H9 (cell line): Measurements from ENCODE around the gene CEP131. TPM values are rescaled to one million over a fixed set of nuclear protein-coding genes. Genes with fewer than 3 reads are reported as not detected.
A peak's percentile ranks its signal among the peaks of the same experiment; 100 is the strongest.

Experiments
- DNase-seq: peaks from one replicate; pipeline ENCODE4 v3.0.0-alpha.2; 2017
- H2AFZ ChIP-seq: one replicate; pipeline ENCODE4 v1.6.1; 2013; ENCODE audit warnings: mild to moderate bottlenecking, low read length, control low read depth, moderate library complexity
- H2AK5ac ChIP-seq: 2 replicates; pipeline ENCODE4 v1.6.1; 2013; ENCODE audit warnings: low read length, control low read depth, mixed read lengths; ENCODE audit not compliant: insufficient read length
- H2BK120ac ChIP-seq: one replicate; pipeline ENCODE4 v1.6.1; 2013; ENCODE audit warnings: low read depth, mild to moderate bottlenecking, low read length, control low read depth, inconsistent platforms; ENCODE audit not compliant: poor library complexity, severe bottlenecking
- H2BK12ac ChIP-seq: 2 replicates; pipeline ENCODE4 v1.6.1; 2013; ENCODE audit warnings: low read length, control low read depth, mixed read lengths, low read depth; ENCODE audit not compliant: insufficient read length
- H2BK15ac ChIP-seq: 2 replicates; pipeline ENCODE4 v1.6.1; 2013; ENCODE audit warnings: low read depth, low read length, control low read depth
- H2BK20ac ChIP-seq: one replicate; pipeline ENCODE4 v1.6.1; 2013; ENCODE audit warnings: low read depth, mild to moderate bottlenecking, low read length, control low read depth, inconsistent platforms; ENCODE audit not compliant: poor library complexity, severe bottlenecking
- H2BK5ac ChIP-seq: 2 replicates; pipeline ENCODE4 v1.6.1; 2013; ENCODE audit warnings: low read length, control low read depth, mixed read lengths; ENCODE audit not compliant: insufficient read length
- H3K14ac ChIP-seq: 2 replicates; pipeline ENCODE4 v1.6.1; 2013; ENCODE audit warnings: low read length, control low read depth; ENCODE audit not compliant: insufficient read depth
- H3K18ac ChIP-seq: 2 replicates; pipeline ENCODE4 v1.6.1; 2013; ENCODE audit warnings: low read depth, mild to moderate bottlenecking, mixed read lengths, low read length, control low read depth; ENCODE audit not compliant: insufficient read length
- H3K23ac ChIP-seq: 2 replicates; pipeline ENCODE4 v1.6.1; 2013; ENCODE audit warnings: low read length, control low read depth, mixed read lengths, low read depth; ENCODE audit not compliant: insufficient read length
- H3K23me2 ChIP-seq: 2 replicates; pipeline ENCODE4 v1.6.1; 2013; ENCODE audit warnings: low read depth, mild to moderate bottlenecking, mixed read lengths, low read length, control low read depth; ENCODE audit not compliant: insufficient read length, poor library complexity, severe bottlenecking
- H3K27ac ChIP-seq: 2 replicates; pipeline ENCODE4 v1.5.1; 2013; ENCODE audit warnings: low read length, control low read depth, mixed read lengths, low read depth; ENCODE audit not compliant: insufficient read length
- H3K27me3 ChIP-seq: 2 replicates; pipeline ENCODE4 v1.6.1; 2013; ENCODE audit warnings: low read length, control low read depth, inconsistent platforms; ENCODE audit not compliant: insufficient read depth
- H3K4ac ChIP-seq: 2 replicates; pipeline ENCODE4 v1.6.1; 2013; ENCODE audit warnings: low read depth, mild to moderate bottlenecking, control low read depth, inconsistent platforms, low read length, moderate library complexity
- H3K4me1 ChIP-seq: 2 replicates; pipeline ENCODE4 v1.6.1; 2013; ENCODE audit warnings: low read length, control low read depth, inconsistent platforms; ENCODE audit not compliant: insufficient read depth
- H3K4me2 ChIP-seq: 2 replicates; pipeline ENCODE4 v1.6.1; 2013; ENCODE audit warnings: low read length, control low read depth, mixed read lengths; ENCODE audit not compliant: insufficient read length, insufficient read depth
- H3K56ac ChIP-seq: 2 replicates; pipeline ENCODE4 v1.6.1; 2013; ENCODE audit warnings: low read depth, mild to moderate bottlenecking, mixed read lengths, low read length, control low read depth; ENCODE audit not compliant: insufficient read length
- H3K79me1 ChIP-seq: 2 replicates; pipeline ENCODE4 v1.6.1; 2013; ENCODE audit warnings: low read depth, mild to moderate bottlenecking, moderate library complexity, low read length, control low read depth, inconsistent platforms; ENCODE audit not compliant: insufficient read depth, poor library complexity, severe bottlenecking
- H3K79me2 ChIP-seq: 2 replicates; pipeline ENCODE4 v1.6.1; 2013; ENCODE audit warnings: low read length, control low read depth, inconsistent platforms; ENCODE audit not compliant: insufficient read depth
- H3K9ac ChIP-seq: 2 replicates; pipeline ENCODE4 v1.6.1; 2013; ENCODE audit warnings: low read length, control low read depth, mixed read lengths; ENCODE audit not compliant: insufficient read length; ENCODE audit errors: extremely low read depth
- H3K9me3 ChIP-seq: one replicate; pipeline ENCODE4 v1.6.1; 2013; ENCODE audit warnings: low read depth, low read length, inconsistent platforms; ENCODE audit not compliant: control insufficient read depth
- H3T11ph ChIP-seq: one replicate; pipeline ENCODE4 v1.6.1; 2013; ENCODE audit warnings: mild to moderate bottlenecking, low read length, control low read depth, inconsistent platforms
- H4K20me1 ChIP-seq: one replicate; pipeline ENCODE4 v1.6.1; 2013; ENCODE audit not compliant: control insufficient read depth, insufficient read length, insufficient read depth
- H4K5ac ChIP-seq: 2 replicates; pipeline ENCODE4 v1.6.1; 2013; ENCODE audit warnings: low read depth, mild to moderate bottlenecking, mixed read lengths, low read length, control low read depth; ENCODE audit not compliant: insufficient read length
- H4K8ac ChIP-seq: replicated peaks from 2 replicates; pipeline ENCODE4 v1.6.1; 2013; ENCODE audit warnings: low read length, control low read depth, mixed read lengths, low read depth; ENCODE audit not compliant: insufficient read length
- H4K91ac ChIP-seq: 2 replicates; pipeline ENCODE4 v1.6.1; 2013; ENCODE audit warnings: low read depth, mild to moderate bottlenecking, moderate library complexity, mixed read lengths, low read length, control low read depth; ENCODE audit not compliant: insufficient read length
- H3K27ac Mint-ChIP-seq, 3 experiments: 2 replicates in 2 of 3; 3 replicates in 1 of 3; pipeline ENCODE4 v1.8.0; 2020 to 2021; ENCODE audit warnings: mixed read lengths in 3 of 3, mild to moderate bottlenecking in 1 of 3, moderate library complexity in 1 of 3
- H3K27me3 Mint-ChIP-seq: 2 replicates; pipeline ENCODE4 v1.8.0; 2021; ENCODE audit warnings: low read depth, mild to moderate bottlenecking, moderate library complexity, mixed read lengths
- H3K36me3 Mint-ChIP-seq, 3 experiments: 2 replicates in 2 of 3; 3 replicates in 1 of 3; pipeline ENCODE4 v1.8.0; 2020 to 2021; ENCODE audit warnings: low read depth in 3 of 3, mixed read lengths in 3 of 3; ENCODE audit not compliant: insufficient read depth in 1 of 3
- H3K4me1 Mint-ChIP-seq, 2 experiments: 2 replicates each; pipeline ENCODE4 v1.8.0; 2020; ENCODE audit warnings: mixed read lengths in 2 of 2
- H3K4me3 Mint-ChIP-seq, 2 experiments: 2 replicates in 1 of 2; 3 replicates in 1 of 2; pipeline ENCODE4 v1.8.0; 2020 to 2021; ENCODE audit warnings: mild to moderate bottlenecking in 2 of 2, mixed read lengths in 2 of 2, moderate library complexity in 1 of 2
- H3K9me3 Mint-ChIP-seq, 2 experiments: 2 replicates in 1 of 2; 3 replicates in 1 of 2; pipeline ENCODE4 v1.8.0; 2020; ENCODE audit warnings: mild to moderate bottlenecking in 2 of 2, mixed read lengths in 2 of 2, moderate library complexity in 1 of 2
- whole genome bisulfite sequencing: extraction: QIAGEN DNeasy Blood & Tissue Kit; methylation state at CpG from one replicate; pipeline ENCODE4 v1.1.7; 2013; ENCODE audit warnings: missing lambda C conversion rate, low lambda C conversion rate, mixed read lengths; ENCODE audit not compliant: insufficient read length; ENCODE audit errors: extremely low coverage; 5-methylcytosine and 5-hydroxymethylcytosine counted together
- total RNA-seq: library from RNA; stranded (reverse); gene quantifications from 2 replicates; pipeline ENCODE4 v1.2.1, GENCODE V29; 2021
- TF ChIP-seq, protein P1 (sequence below): fragments of 200-600 bp; sonication (generic); conservative IDR thresholded peaks from 3 replicates; pipeline ENCODE4 v1.8.0; 2021; ENCODE audit warnings: antibody characterized with exemption, mild to moderate bottlenecking

Gene CEP131
- total RNA-seq, 1 experiment from 2014 or later = 16.3 TPM

DNA sequence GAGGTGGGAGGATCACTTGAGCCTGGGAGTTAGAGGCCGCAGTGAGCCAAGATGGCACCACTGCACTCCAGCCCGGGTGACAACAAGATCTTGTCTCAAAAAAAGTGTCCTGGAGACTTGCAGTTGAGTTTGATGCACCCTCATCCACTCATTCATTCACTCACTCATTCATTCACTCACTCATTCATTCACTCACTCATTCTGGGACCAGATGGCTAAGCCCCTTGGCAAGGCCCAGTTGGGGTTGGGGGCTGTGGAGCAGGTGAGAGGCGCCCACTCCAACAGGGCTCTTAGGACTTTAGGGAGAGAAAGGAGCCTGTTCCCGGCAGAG is 55.6 kb downstream of the CEP131 start:
- Histone ChIP-seq H3K27ac (no peak overlapping the region), H3K23me2 (peaks cover 3% of the 10 kb centered on the region), H3K4ac (no peak overlapping the region), H2BK120ac (no peak overlapping the region), H2AFZ (no peak overlapping the region), H3K56ac (no peak overlapping the region), H2AK5ac (no peak overlapping the region), H2BK15ac (no peak overlapping the region), H3K23ac (no peak overlapping the region), H3T11ph (no peak overlapping the region), H4K20me1 (peaks cover 4% of the 10 kb centered on the region), H3K4me1 (no peaks in the 10 kb centered on the region), H3K9ac (no peak overlapping the region), H3K79me2 (no peaks in the 10 kb centered on the region), H3K9me3 (no peaks in the 10 kb centered on the region), H3K14ac (no peak overlapping the region), H2BK20ac (no peak overlapping the region), H4K91ac (no peak overlapping the region), H4K8ac (no peak overlapping the region), H4K5ac (no peak overlapping the region), H3K27me3 (no peaks in the 10 kb centered on the region), H3K79me1 (no peaks in the 10 kb centered on the region), H3K4me2 (no peak overlapping the region), H3K18ac (no peak overlapping the region), H2BK12ac (no peak overlapping the region), H2BK5ac (no peak overlapping the region)
- TF ChIP-seq, protein P1, sequence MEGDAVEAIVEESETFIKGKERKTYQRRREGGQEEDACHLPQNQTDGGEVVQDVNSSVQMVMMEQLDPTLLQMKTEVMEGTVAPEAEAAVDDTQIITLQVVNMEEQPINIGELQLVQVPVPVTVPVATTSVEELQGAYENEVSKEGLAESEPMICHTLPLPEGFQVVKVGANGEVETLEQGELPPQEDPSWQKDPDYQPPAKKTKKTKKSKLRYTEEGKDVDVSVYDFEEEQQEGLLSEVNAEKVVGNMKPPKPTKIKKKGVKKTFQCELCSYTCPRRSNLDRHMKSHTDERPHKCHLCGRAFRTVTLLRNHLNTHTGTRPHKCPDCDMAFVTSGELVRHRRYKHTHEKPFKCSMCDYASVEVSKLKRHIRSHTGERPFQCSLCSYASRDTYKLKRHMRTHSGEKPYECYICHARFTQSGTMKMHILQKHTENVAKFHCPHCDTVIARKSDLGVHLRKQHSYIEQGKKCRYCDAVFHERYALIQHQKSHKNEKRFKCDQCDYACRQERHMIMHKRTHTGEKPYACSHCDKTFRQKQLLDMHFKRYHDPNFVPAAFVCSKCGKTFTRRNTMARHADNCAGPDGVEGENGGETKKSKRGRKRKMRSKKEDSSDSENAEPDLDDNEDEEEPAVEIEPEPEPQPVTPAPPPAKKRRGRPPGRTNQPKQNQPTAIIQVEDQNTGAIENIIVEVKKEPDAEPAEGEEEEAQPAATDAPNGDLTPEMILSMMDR = no peak
- no peak for DNase-seq
- peak overlapping the region; percentile 27 to 31; a peak in 3 of 5 replicates for H3K4me3 Mint-ChIP-seq
- H3K9me3 Mint-ChIP-seq = no peaks in the 10 kb centered on the region
- no peak overlapping the region for H3K27ac Mint-ChIP-seq
- WGBS = no CpG with 5 or more reads among the region's 4 CpGs
- H3K4me1 Mint-ChIP-seq = no peaks in the 10 kb centered on the region
- no peaks in the 10 kb centered on the region for H3K36me3 Mint-ChIP-seq
- H3K27me3 Mint-ChIP-seq = peaks cover 14% of the 10 kb centered on the region
